NT2/D1 (cell line): ENCODE results near the gene ITCH.

ENCODE experiments used
- SUZ12 ChIP-seq: IDR thresholded peaks from 2 replicates; pipeline ENCODE4 v1.6.1; 2011; ENCODE audit not compliant: insufficient read length, insufficient read depth; ENCODE audit errors: extremely low read depth
- YY1 ChIP-seq: IDR thresholded peaks from 2 replicates; pipeline ENCODE4 v1.6.1; 2011; ENCODE audit not compliant: insufficient read length, insufficient read depth

GRCh38 chr20:34388678-34389077 lies 25.6 kb downstream of the ITCH start:
- TF ChIP-seq YY1 (no peak), SUZ12 (no peak)
